Measurements from ENCODE around the gene TDRD12. TPM values are rescaled to one million over a fixed set of nuclear protein-coding genes. Genes with fewer than 3 reads are reported as not detected.
"Not testable (repeated sequence)": the region's sequence is repeated elsewhere in the genome, so short reads cannot be mapped to it uniquely, and the experiment has no call there.

The TDRD12 gene
- total RNA-seq, 1 donor from 2014 or later = 0.74 TPM

DNA sequence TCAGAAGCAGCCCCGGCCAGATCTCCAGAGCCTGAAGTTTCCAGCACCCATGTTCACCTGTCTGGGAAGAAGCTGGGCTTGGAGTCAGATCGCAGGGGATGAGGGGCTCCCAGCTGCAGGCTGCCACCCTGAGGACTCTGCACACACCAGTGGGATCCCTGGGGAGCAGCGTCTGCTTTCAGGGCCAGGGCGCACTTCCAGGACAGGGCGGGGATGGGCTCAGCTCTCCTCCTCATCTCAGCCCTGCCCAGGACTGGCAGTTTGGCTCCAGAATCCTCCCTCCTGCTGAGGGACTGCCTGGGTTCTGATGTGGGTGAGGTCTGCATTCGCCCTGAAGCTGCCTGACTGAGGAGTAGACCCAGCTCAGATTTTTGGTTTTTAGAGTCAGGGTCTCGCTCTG is 146.5 kb downstream of the TDRD12 start:
- H3K4me1 ChIP-seq = no peaks in the 10 kb centered on the region
- H3K27ac ChIP-seq = no peak overlapping the region
- TF ChIP-seq, protein P1, sequence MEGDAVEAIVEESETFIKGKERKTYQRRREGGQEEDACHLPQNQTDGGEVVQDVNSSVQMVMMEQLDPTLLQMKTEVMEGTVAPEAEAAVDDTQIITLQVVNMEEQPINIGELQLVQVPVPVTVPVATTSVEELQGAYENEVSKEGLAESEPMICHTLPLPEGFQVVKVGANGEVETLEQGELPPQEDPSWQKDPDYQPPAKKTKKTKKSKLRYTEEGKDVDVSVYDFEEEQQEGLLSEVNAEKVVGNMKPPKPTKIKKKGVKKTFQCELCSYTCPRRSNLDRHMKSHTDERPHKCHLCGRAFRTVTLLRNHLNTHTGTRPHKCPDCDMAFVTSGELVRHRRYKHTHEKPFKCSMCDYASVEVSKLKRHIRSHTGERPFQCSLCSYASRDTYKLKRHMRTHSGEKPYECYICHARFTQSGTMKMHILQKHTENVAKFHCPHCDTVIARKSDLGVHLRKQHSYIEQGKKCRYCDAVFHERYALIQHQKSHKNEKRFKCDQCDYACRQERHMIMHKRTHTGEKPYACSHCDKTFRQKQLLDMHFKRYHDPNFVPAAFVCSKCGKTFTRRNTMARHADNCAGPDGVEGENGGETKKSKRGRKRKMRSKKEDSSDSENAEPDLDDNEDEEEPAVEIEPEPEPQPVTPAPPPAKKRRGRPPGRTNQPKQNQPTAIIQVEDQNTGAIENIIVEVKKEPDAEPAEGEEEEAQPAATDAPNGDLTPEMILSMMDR (IDR thresholded peaks at IDR 0.05) = no peak
- TF ChIP-seq POLR2AphosphoS5 (IDR thresholded peaks at IDR 0.05; ENCODE audit: insufficient read depth in 1 of 2, low read depth in 1 of 2) = no peak
- TF ChIP-seq POLR2A (IDR thresholded peaks at IDR 0.05) = no peak
- no peaks in the 10 kb centered on the region for H3K36me3 ChIP-seq
- DNase-seq (ENCODE audit: extremely low spot score in 2 of 2) = no peak
- no peak overlapping the region for H3K4me3 ChIP-seq
- no peaks in the 10 kb centered on the region for H3K9me3 ChIP-seq
- intact Hi-C loops (cut with DNase I) = no loop called here
- no peaks in the 10 kb centered on the region for H3K27me3 ChIP-seq

DNA sequence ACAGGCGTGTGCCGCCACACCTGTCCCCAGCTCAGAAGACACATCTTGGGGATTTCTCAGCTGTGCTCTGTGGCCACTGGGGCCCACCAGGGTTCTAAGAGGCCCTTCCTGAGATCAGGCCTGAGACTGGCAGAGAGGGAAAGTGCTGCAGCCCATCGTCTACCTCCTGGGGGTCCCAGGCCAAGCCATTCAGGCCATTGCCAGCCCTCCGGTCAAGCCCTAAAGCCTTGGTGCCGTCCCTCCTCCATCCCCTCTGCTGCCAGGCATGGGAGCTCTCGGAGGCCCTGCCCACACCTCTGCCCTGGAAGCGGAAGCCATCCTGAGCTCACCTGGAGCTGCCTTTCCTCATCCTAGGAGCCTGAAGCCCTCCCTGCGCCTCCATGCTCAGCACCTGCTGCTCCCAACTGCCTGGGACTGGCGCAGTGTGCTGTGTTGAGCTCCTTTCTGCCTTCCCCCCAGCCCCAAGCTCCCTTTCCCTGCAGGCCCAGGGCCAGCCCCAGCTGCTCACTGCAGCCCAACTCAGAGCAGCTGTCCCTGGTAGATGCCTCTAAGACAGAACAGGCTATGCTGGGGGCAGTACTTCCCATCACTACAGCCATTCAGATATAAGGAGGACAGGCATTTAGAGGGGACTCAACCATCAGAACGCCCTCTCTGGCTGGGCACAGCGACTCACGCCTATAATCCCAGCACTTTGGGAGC is 147.1 kb downstream of the TDRD12 start:
- intact Hi-C loops (cut with DNase I) = no loop called here
- H3K4me3 ChIP-seq = no peak overlapping the region
- TF ChIP-seq, protein P1 (IDR thresholded peaks at IDR 0.05) = no peak
- TF ChIP-seq POLR2A (IDR thresholded peaks at IDR 0.05) = no peak
- no peak for TF ChIP-seq POLR2AphosphoS5 (IDR thresholded peaks at IDR 0.05; ENCODE audit: insufficient read depth in 1 of 2, low read depth in 1 of 2)

DNA sequence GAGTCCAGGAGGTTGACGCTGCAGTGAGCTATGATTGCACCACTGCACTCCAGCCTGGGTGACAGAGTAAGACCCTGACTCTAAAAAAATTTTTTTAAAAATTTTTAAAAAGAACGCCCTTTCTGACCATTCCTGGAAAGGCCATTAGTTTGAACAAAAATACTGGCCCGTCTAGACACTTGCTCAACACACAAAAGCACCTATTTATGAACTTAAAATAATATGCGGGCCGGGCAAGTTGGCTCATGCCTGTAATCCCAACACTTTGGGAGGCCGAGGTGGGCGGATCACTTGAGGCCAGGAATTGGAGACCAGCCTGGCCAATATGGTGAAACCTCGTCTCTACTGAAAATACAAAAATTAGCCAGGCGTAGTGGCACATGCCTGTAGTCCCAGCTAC is 147.9 kb downstream of the TDRD12 start:
- H3K4me3 ChIP-seq; H3K4me1 ChIP-seq; H3K27me3 ChIP-seq; H3K9me3 ChIP-seq; H3K27ac ChIP-seq; H3K36me3 ChIP-seq; DNase-seq (ENCODE audit: extremely low spot score in 2 of 2); intact Hi-C loops (cut with DNase I): not testable (repeated sequence)

More for the DNA sequence above, 147.1 kb downstream of the TDRD12 start:
- DNase-seq (ENCODE audit: extremely low spot score in 2 of 2) = no peak
- H3K4me1 ChIP-seq = no peaks in the 10 kb centered on the region
- H3K9me3 ChIP-seq = no peaks in the 10 kb centered on the region
- H3K27ac ChIP-seq = no peak overlapping the region
- H3K36me3 ChIP-seq = no peaks in the 10 kb centered on the region
- H3K27me3 ChIP-seq = no peaks in the 10 kb centered on the region

DNA sequence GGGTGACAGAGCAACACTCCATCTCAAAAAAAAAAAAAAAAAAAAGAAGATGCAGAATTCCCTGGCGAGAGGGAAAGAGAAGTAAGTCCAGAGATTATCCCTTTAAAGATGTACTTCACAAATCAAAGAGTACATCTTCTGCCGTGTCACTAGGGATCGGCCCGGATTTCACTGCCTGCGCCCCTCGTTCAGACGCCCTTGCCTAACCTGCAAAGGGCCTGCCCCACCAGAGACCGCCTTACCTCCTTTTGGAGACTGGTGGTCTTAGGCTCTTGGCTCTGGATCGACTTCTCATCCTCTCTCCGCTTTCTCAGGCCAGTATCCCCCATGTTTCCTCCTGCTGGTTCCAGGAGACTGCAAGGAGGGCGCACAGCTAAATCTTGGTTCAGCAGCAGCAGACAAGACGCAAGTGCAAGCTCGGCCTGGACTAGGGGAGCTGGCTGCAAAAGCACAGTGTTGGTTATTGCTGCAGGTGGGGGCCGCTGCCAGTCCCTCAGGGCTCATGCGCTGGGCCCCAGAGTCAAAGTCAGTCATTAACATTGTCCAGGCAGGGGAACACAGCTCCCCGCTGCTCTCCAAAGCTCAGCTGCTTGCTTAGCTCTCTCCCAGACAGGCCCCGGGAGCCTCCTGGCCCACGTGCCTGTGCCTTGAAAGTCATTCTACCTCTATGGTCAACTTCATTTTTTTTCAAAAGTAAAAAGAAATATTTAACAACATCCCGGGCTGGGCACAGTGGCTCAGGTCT is 148.8 kb downstream of the TDRD12 start:
- Histone ChIP-seq H3K27me3 (no peaks in the 10 kb centered on the region), H3K4me3 (no peak overlapping the region), H3K4me1 (no peaks in the 10 kb centered on the region), H3K36me3 (no peaks in the 10 kb centered on the region), H3K27ac (no peak overlapping the region), H3K9me3 (no peaks in the 10 kb centered on the region)
- TF ChIP-seq POLR2A (IDR thresholded peaks at IDR 0.05) = no peak
- TF ChIP-seq POLR2AphosphoS5 (IDR thresholded peaks at IDR 0.05; ENCODE audit: insufficient read depth in 1 of 2, low read depth in 1 of 2) = no peak
- TF ChIP-seq, protein P1 (IDR thresholded peaks at IDR 0.05) = no peak
- no peak for DNase-seq (ENCODE audit: extremely low spot score in 2 of 2)
- intact Hi-C loops (cut with DNase I) = no loop called here

DNA sequence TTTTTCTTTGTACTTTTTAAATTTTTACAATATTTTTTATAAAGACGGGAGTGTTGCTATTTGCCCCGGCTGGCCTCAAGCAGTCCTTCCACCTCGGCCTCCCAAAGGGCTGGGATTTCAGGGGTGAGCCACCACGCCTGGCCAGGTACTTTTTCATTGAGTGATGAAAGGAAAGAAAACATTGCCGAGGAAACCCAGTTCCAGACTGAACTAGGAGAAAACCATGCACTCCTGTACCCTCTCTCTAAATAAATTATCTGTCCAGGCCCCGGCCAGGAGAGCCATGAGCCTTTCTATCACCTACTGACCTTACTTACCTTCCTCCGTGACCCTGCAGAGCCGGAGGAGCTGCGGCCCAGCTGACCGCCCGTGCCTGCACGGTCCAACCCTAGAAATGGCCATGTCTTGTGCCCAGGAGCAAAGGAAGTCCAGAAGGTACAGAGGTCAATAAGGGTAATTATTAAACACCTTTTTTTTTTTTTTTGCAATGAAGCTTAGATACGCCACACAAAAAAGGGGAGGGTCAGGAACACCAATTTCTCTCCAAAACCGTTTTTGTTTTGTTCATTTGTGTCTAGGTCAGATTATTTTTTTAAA is 149.9 kb downstream of the TDRD12 start, which contains the start of gene SLC7A9:
TSS of gene SLC7A9 (minus strand) at position 399 of the 597 bp plus-strand sequence. CDS start 1,233 bp downstream, outside the sequence.
- DNase-seq (ENCODE audit: extremely low spot score in 2 of 2) = no peak
- Histone ChIP-seq H3K4me3 (no peak within 1 kb of the TSS), H3K27me3 (no peaks in the 10 kb centered on the region), H3K36me3 (no peaks in the 10 kb centered on the region), H3K9me3 (no peaks in the 10 kb centered on the region), H3K4me1 (no peaks in the 10 kb centered on the region), H3K27ac (no peak within 1 kb of the TSS)
- TF ChIP-seq POLR2A (IDR thresholded peaks at IDR 0.05) (no peak), POLR2AphosphoS5 (IDR thresholded peaks at IDR 0.05; ENCODE audit: insufficient read depth in 1 of 2, low read depth in 1 of 2) (no peak)
- TF ChIP-seq, protein P1 (IDR thresholded peaks at IDR 0.05) = no peak
- intact Hi-C loops (cut with DNase I) = no loop called here
